ENCODE measurements around the gene CLASP2. TPM values are rescaled to one million over a fixed set of nuclear protein-coding genes. Genes with fewer than 3 reads are reported as not detected.
A peak's percentile ranks its signal among the peaks of the same experiment; 100 is the strongest.

Gene CLASP2
- total RNA-seq, 1 experiment from 2014 or later: 66.3 TPM

GRCh38 chr3:33722191-33722590 lies 4.1 kb upstream of the CLASP2 start:
- H3K27me3 Mint-ChIP-seq (ENCODE audit: insufficient read depth, unreplicated experiment): no peaks in the 10 kb centered on the region
- no peak overlapping the region for H3K27ac Mint-ChIP-seq (ENCODE audit: unreplicated experiment)
- Histone ChIP-seq H3K4me3 (ENCODE audit: low read depth, low read length) (no peak overlapping the region), H3K9me3 (no peaks in the 10 kb centered on the region), H3K4me1 (no peaks in the 10 kb centered on the region), H3K36me3 (ENCODE audit: control insufficient read depth, insufficient read depth, low read length) (no peaks in the 10 kb centered on the region), H3K27me3 (replicated peaks; ENCODE audit: control insufficient read depth, insufficient read depth, low read length) (no peaks in the 10 kb centered on the region)
- DNase-seq: no peak
- intact Hi-C loops (cut with micrococcal nuclease; ENCODE audit: unreplicated experiment): no loop called here
- ChIA-PET CTCF (no interaction called here), POLR2A (no interaction called here)
- BruUV-seq (replicated peaks): no TSS peak
- H3K36me3 Mint-ChIP-seq (ENCODE audit: insufficient read depth, unreplicated experiment): peaks cover 10% of the 10 kb centered on the region
- H3K4me1 Mint-ChIP-seq (ENCODE audit: low read depth, unreplicated experiment): no peaks in the 10 kb centered on the region
- no peak for TF ChIP-seq CTCF (IDR thresholded peaks at IDR 0.05; ENCODE audit: insufficient read depth in 1 of 2, low read depth in 1 of 2, low read length in 1 of 2, severe bottlenecking in 1 of 2, unreplicated experiment in 1 of 2)
- no peak overlapping the region for H3K4me3 Mint-ChIP-seq (ENCODE audit: unreplicated experiment)
- no peaks in the 10 kb centered on the region for H3K9me3 Mint-ChIP-seq (ENCODE audit: unreplicated experiment)

- Mint-ChIP-seq H3K4me1 (ENCODE audit: low read depth, unreplicated experiment) (no peaks in the 10 kb centered on the region), H3K9me3 (ENCODE audit: unreplicated experiment) (no peaks in the 10 kb centered on the region), H3K27ac (ENCODE audit: unreplicated experiment) (no peak overlapping the region), H3K27me3 (ENCODE audit: insufficient read depth, unreplicated experiment) (no peaks in the 10 kb centered on the region), H3K36me3 (ENCODE audit: insufficient read depth, unreplicated experiment) (peaks cover 11% of the 10 kb centered on the region), H3K4me3 (ENCODE audit: unreplicated experiment) (no peak overlapping the region)
- TF ChIP-seq CTCF (IDR thresholded peaks at IDR 0.05; ENCODE audit: insufficient read depth in 1 of 2, low read depth in 1 of 2, low read length in 1 of 2, severe bottlenecking in 1 of 2, unreplicated experiment in 1 of 2): no peak
- Histone ChIP-seq H3K36me3 (ENCODE audit: control insufficient read depth, insufficient read depth, low read length) (no peaks in the 10 kb centered on the region), H3K4me1 (peaks cover 11% of the 10 kb centered on the region; the same call in 1 of the 2 replicates), H3K9me3 (no peaks in the 10 kb centered on the region), H3K27me3 (replicated peaks; ENCODE audit: control insufficient read depth, insufficient read depth, low read length) (no peaks in the 10 kb centered on the region), H3K4me3 (ENCODE audit: low read depth, low read length) (peak overlapping the region; percentile 90)
- ChIA-PET POLR2A (no interaction called here), CTCF (no interaction called here)
- TSS peak; percentile 90 for BruUV-seq (replicated peaks)
- intact Hi-C loops (cut with micrococcal nuclease; ENCODE audit: unreplicated experiment): loop anchor here (1.0 to 10.0 kb wide), 4 partner anchors 58 to 584 kb away; partner anchors contain the start of gene UBP1
- no peak for DNase-seq
Observed at GRCh38 chr3:33718595-33718907, 497 bp upstream of the CLASP2 start.

- H3K27me3 Mint-ChIP-seq (ENCODE audit: insufficient read depth, unreplicated experiment): no peaks in the 10 kb centered on the region
- ChIA-PET POLR2A (interaction anchor here (1.6 kb wide), 1 partner anchor 277 kb away, joined by 4 read pairs; the partner anchor contains the start of gene UBP1), CTCF (no interaction called here)
- DNase-seq: peak; percentile 78 to 81
- no TSS peak for BruUV-seq (replicated peaks)
- peaks cover 11% of the 10 kb centered on the region for H3K36me3 Mint-ChIP-seq (ENCODE audit: insufficient read depth, unreplicated experiment)
- H3K9me3 Mint-ChIP-seq (ENCODE audit: unreplicated experiment): no peaks in the 10 kb centered on the region
- intact Hi-C loops (cut with micrococcal nuclease; ENCODE audit: unreplicated experiment): loop anchor here (5.0 to 10.0 kb wide), 3 partner anchors 275 to 583 kb away; partner anchors contain the start of gene UBP1
- H3K4me3 ChIP-seq (ENCODE audit: low read depth, low read length): peak overlapping the region; percentile 90
- no peak for TF ChIP-seq CTCF (IDR thresholded peaks at IDR 0.05; ENCODE audit: insufficient read depth in 1 of 2, low read depth in 1 of 2, low read length in 1 of 2, severe bottlenecking in 1 of 2, unreplicated experiment in 1 of 2)
- no peak overlapping the region for H3K27ac Mint-ChIP-seq (ENCODE audit: unreplicated experiment)
- peaks cover 11% of the 10 kb centered on the region; the same call in 1 of the 2 replicates for H3K4me1 ChIP-seq
- no peaks in the 10 kb centered on the region for H3K27me3 ChIP-seq (replicated peaks; ENCODE audit: control insufficient read depth, insufficient read depth, low read length)
- H3K36me3 ChIP-seq (ENCODE audit: control insufficient read depth, insufficient read depth, low read length): no peaks in the 10 kb centered on the region
- H3K4me1 Mint-ChIP-seq (ENCODE audit: low read depth, unreplicated experiment): no peaks in the 10 kb centered on the region
- H3K9me3 ChIP-seq: no peaks in the 10 kb centered on the region
- H3K4me3 Mint-ChIP-seq (ENCODE audit: unreplicated experiment): no peak overlapping the region
Observed at GRCh38 chr3:33717616-33717865, 513 bp downstream of the CLASP2 start.

Data from Caco-2 (cell line).